K562 (cell line): Measurements from ENCODE around the gene IRF2. TPM values are rescaled to one million over a fixed set of nuclear protein-coding genes. Genes with fewer than 3 reads are reported as not detected.

Experiments used
- AFF1 ChIP-seq, 2 experiments: fragments of 450-650 bp; IDR thresholded peaks; 2 replicates each; pipeline ENCODE4 v1.6.1; 2018; ENCODE audit warnings: mild to moderate bottlenecking in 2 of 2, low read depth in 1 of 2; ENCODE audit not compliant: partially characterized antibody in 2 of 2
- DPF2 ChIP-seq: fragments of 450-650 bp; IDR thresholded peaks from 2 replicates; pipeline ENCODE4 v1.6.1; 2016
- FOXA3 ChIP-seq, 2 experiments: fragments of 450-650 bp in 1 of 2; sonication (generic) in 1 of 2; formaldehyde crosslinking; IDR thresholded peaks in 1 of 2; conservative IDR thresholded peaks in 1 of 2; 2 replicates each; pipeline versions ENCODE4 v1.4.0 to v1.8.0; 2020 to 2022; ENCODE audit warnings: mild to moderate bottlenecking in 2 of 2, missing genetic modification reagents in 1 of 2
- IRF2 ChIP-seq: sonication (generic); formaldehyde crosslinking; IDR thresholded peaks from 2 replicates; pipeline ENCODE4 v1.8.1; 2022; ENCODE audit warnings: mild to moderate bottlenecking, missing genetic modification reagents
- MEF2A ChIP-seq: IDR thresholded peaks from 2 replicates; pipeline ENCODE4 v1.6.1; 2011; ENCODE audit warnings: low read depth, mild to moderate bottlenecking, low read length, moderate library complexity; ENCODE audit not compliant: control insufficient read depth
- MEF2D ChIP-seq: conservative IDR thresholded peaks from 2 replicates; pipeline ENCODE4 v1.6.1; 2016; ENCODE audit warnings: low read depth, missing genetic modification characterization, missing compliant biosample characterization
- NR1H2 ChIP-seq: sonication (generic); formaldehyde crosslinking; IDR thresholded peaks from 2 replicates; pipeline ENCODE4 v1.4.0; 2020; ENCODE audit warnings: mild to moderate bottlenecking, missing genetic modification reagents
- SIX5 ChIP-seq, 2 experiments: IDR thresholded peaks; 2 replicates each; pipeline ENCODE4 v1.6.1; 2011; ENCODE audit warnings: low read length in 2 of 2, borderline replicate concordance in 1 of 2, low read depth in 1 of 2, mild to moderate bottlenecking in 1 of 2, moderate library complexity in 1 of 2; ENCODE audit not compliant: insufficient read depth in 1 of 2
- STAG1 ChIP-seq: sonication (generic); formaldehyde crosslinking; IDR thresholded peaks from 2 replicates; pipeline ENCODE4 v1.5.0; 2020; ENCODE audit warnings: missing genetic modification reagents, borderline replicate concordance
- TCF3 ChIP-seq: sonication (generic); formaldehyde crosslinking; IDR thresholded peaks from 2 replicates; pipeline ENCODE4 v1.4.0; 2020; ENCODE audit warnings: mild to moderate bottlenecking, missing genetic modification reagents
- ZNF212 ChIP-seq: fragments of 450-650 bp; formaldehyde crosslinking; IDR thresholded peaks from 2 replicates; pipeline ENCODE4 v1.4.0; 2020; ENCODE audit warnings: mild to moderate bottlenecking
- ZNF24 ChIP-seq: fragments of 450-650 bp; IDR thresholded peaks from 2 replicates; pipeline ENCODE4 v1.6.1; 2016
- ZNF584 ChIP-seq: fragments of 200-800 bp; sonication (Bioruptor generic); IDR thresholded peaks from 2 replicates; pipeline ENCODE4 v1.6.1; 2016; ENCODE audit warnings: low read depth, mild to moderate bottlenecking, missing genetic modification characterization, missing compliant biosample characterization
- polyA plus RNA-seq, 8 experiments: library from polyadenylated mRNA; depleted of rRNA in 4 of 8; stranded (reverse) in 5 of 8; unstranded in 3 of 8; fragments of >200 nt; fragmentation: Nextera tagmentation in 2 of 8; fragmentation: Illumina TruSeq in 1 of 8; extraction: Ambion mirVana in 2 of 8; extraction: Trizol in 1 of 8; gene quantifications; 2 replicates each; pipeline versions ENCODE4 v1.2.1 to v1.2.3, GENCODE V29; 2011 to 2014; ENCODE audit warnings: inconsistent platforms in 1 of 8, missing spikeins in 1 of 8
- total RNA-seq, 7 experiments: library from RNA; depleted of rRNA in 6 of 7; stranded (reverse); fragments of >200 nt in 6 of 7; fragmentation: Illumina TruSeq in 2 of 7; extraction: Trizol in 2 of 7; gene quantifications; 2 replicates each; pipeline versions ENCODE4 v1.2.1 to v1.2.3, GENCODE V29; 2011 to 2021; ENCODE audit warnings: low replicate concordance in 1 of 7
- TF ChIP-seq, protein P1 (sequence below): sonication (generic); formaldehyde crosslinking; IDR thresholded peaks from 2 replicates; pipeline ENCODE4 v1.8.0; 2022; ENCODE audit warnings: mild to moderate bottlenecking, missing genetic modification reagents, borderline replicate concordance

Gene IRF2
- total and polyA plus RNA-seq, 9 of the 15 experiments (the other 6 are each of a cell fraction or from before 2014, with no cell fraction given): 7.1 to 17.1 (median 11.3) TPM

- TF ChIP-seq MEF2D (tag): peak; percentile 90
- TF ChIP-seq, protein P1, sequence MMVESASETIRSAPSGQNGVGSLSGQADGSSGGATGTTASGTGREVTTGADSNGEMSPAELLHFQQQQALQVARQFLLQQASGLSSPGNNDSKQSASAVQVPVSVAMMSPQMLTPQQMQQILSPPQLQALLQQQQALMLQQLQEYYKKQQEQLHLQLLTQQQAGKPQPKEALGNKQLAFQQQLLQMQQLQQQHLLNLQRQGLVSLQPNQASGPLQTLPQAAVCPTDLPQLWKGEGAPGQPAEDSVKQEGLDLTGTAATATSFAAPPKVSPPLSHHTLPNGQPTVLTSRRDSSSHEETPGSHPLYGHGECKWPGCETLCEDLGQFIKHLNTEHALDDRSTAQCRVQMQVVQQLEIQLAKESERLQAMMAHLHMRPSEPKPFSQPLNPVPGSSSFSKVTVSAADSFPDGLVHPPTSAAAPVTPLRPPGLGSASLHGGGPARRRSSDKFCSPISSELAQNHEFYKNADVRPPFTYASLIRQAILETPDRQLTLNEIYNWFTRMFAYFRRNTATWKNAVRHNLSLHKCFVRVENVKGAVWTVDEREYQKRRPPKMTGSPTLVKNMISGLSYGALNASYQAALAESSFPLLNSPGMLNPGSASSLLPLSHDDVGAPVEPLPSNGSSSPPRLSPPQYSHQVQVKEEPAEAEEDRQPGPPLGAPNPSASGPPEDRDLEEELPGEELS (CRISPR knock-in tag): no peak
- TF ChIP-seq ZNF584 (CRISPR knock-in tag): no peak
- no peak for TF ChIP-seq STAG1
- peak; percentile 51 for TF ChIP-seq TCF3 (CRISPR knock-in tag)
- TF ChIP-seq ZNF24: no peak
- TF ChIP-seq DPF2: no peak
- no peak for TF ChIP-seq SIX5 (IDR thresholded peaks at IDR 0.05; ENCODE audit: borderline replicate concordance in 1 of 2, insufficient read depth in 1 of 2, low read depth in 1 of 2, low read length in 2 of 2)
- TF ChIP-seq ZNF212: no peak
- peak; percentile 85 for TF ChIP-seq MEF2A
- peak; percentile 13 to 51; a peak in 2 of 4 replicates for TF ChIP-seq FOXA3 (CRISPR knock-in tag; conservative IDR thresholded peaks at IDR 0.05 in 1 of 2, IDR thresholded peaks at IDR 0.05 in 1 of 2)
- TF ChIP-seq AFF1 (IDR thresholded peaks at IDR 0.05; ENCODE audit: low read depth in 1 of 2, partially characterized antibody in 2 of 2): no peak
- TF ChIP-seq NR1H2 (CRISPR knock-in tag): no peak
- TF ChIP-seq IRF2 (CRISPR knock-in tag): no peak
Observed at GRCh38 chr4:184423003-184423686, 51.2 kb downstream of the IRF2 start (continued).
